ENCODE data around the gene PTGIR. TPM values are rescaled to one million over a fixed set of nuclear protein-coding genes. Genes with fewer than 3 reads are reported as not detected.
"Not testable (repeated sequence)": the region's sequence is repeated elsewhere in the genome, so short reads cannot be mapped to it uniquely, and the experiment has no call there.

The PTGIR gene
- total RNA-seq, 1 experiment from 2014 or later = 0.14 TPM

DNA sequence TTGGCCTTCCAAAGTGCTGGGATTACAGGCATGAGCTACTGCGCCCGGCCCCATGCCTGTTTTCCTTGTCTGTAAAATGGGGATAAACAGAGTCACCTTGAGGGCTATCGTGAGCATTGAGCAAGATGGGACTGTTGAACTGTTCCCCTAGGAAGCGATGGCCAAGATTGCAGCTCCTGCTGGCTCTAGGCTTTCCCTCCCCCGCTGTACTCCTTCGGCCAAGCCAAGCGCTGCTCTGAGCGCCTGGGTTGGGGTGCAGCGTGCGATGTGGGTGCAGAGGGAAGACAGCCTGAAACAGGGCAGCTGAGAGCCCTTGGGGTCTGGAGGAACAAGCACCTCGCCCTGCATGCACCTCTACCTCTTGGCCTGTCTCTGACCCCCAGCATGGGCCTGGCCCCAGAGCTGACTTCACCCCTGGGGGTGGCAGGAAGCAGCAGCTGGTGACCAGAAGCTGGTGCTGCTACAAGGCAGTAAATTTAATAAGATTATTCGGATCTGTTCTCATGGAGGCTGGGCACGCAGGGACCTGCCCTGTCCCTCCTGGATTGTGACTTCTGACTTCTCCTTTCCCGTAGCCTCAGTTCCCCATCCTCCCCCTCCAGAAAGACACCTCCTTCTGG is 5.8 kb upstream of the PTGIR start:
- DNase-seq = no peak
- peaks cover 27% of the 10 kb centered on the region for H3K27me3 ChIP-seq (ENCODE audit: control insufficient read depth, insufficient read depth, low read length)
- H3K36me3 ChIP-seq (replicated peaks; ENCODE audit: control insufficient read depth, insufficient read depth, low read length) = no peaks in the 10 kb centered on the region
- H3K4me3 ChIP-seq (ENCODE audit: insufficient read depth, low read depth, low read length) = no peak overlapping the region

GRCh38 chr19:46629546-46630025 is 4.7 kb upstream of the PTGIR start:
- peaks cover 19% of the 10 kb centered on the region for H3K27me3 ChIP-seq (ENCODE audit: control insufficient read depth, insufficient read depth, low read length)
- H3K36me3 ChIP-seq (replicated peaks; ENCODE audit: control insufficient read depth, insufficient read depth, low read length) = no peaks in the 10 kb centered on the region
- H3K4me3 ChIP-seq (ENCODE audit: insufficient read depth, low read depth, low read length) = no peak overlapping the region
- no peak for DNase-seq

DNA sequence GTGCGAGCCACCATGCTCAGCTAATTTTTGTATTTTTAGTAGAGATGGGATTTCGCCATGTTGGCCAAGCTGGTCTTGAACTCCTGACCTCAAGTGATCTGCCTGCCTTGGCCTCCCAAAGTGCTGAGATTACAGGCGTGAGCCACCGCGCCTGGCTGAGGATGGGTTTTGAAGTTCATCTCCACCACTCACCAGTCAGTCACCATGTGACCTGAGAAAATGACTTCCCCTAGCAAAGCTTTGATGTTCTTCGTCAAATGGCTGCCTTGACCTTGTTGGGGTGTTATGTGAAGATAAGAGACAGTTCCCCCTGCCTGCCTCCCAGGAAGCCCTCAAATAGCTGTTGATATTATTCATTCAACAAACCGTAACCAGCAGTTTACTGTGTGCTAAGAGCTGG is 4.1 kb upstream of the PTGIR start:
- DNase-seq; H3K4me3 ChIP-seq (ENCODE audit: insufficient read depth, low read depth, low read length); H3K36me3 ChIP-seq (replicated peaks; ENCODE audit: control insufficient read depth, insufficient read depth, low read length): not testable (repeated sequence)
- peaks cover 16% of the 10 kb centered on the region for H3K27me3 ChIP-seq (ENCODE audit: control insufficient read depth, insufficient read depth, low read length)

DNA sequence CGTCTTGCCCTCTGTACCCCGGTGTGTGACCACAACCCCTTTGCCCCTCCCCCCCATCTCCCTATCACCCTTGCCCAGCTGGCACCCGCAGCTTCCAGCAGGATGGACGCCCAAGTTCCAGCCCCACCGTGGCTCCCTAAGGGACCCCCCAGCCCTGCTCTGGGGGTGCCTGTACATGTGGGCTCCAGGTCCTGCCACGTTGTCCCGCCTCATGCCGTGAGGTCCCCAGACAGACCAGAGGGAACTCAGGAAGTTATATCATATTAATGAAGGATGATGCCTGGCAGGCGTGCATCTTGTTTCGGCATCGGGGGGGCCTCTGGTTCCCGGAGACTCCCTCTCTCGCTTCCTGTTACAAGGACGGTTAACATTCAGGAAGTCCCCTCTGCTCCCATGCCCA is 1.6 kb upstream of the PTGIR start:
- DNase-seq = no peak
- Histone ChIP-seq H3K36me3 (replicated peaks; ENCODE audit: control insufficient read depth, insufficient read depth, low read length) (no peaks in the 10 kb centered on the region), H3K27me3 (ENCODE audit: control insufficient read depth, insufficient read depth, low read length) (peaks cover under 1% of the 10 kb centered on the region; the same call in 1 of the 2 replicates), H3K4me3 (ENCODE audit: insufficient read depth, low read depth, low read length) (no peak overlapping the region)

GRCh38 chr19:46625731-46626130 is 842 bp upstream of the PTGIR start:
- DNase-seq = no peak
- no peak overlapping the region for H3K4me3 ChIP-seq (ENCODE audit: insufficient read depth, low read depth, low read length)
- H3K36me3 ChIP-seq (replicated peaks; ENCODE audit: control insufficient read depth, insufficient read depth, low read length) = no peaks in the 10 kb centered on the region
- H3K27me3 ChIP-seq (ENCODE audit: control insufficient read depth, insufficient read depth, low read length) = no peaks in the 10 kb centered on the region; the same call in 1 of the 2 replicates

DNA sequence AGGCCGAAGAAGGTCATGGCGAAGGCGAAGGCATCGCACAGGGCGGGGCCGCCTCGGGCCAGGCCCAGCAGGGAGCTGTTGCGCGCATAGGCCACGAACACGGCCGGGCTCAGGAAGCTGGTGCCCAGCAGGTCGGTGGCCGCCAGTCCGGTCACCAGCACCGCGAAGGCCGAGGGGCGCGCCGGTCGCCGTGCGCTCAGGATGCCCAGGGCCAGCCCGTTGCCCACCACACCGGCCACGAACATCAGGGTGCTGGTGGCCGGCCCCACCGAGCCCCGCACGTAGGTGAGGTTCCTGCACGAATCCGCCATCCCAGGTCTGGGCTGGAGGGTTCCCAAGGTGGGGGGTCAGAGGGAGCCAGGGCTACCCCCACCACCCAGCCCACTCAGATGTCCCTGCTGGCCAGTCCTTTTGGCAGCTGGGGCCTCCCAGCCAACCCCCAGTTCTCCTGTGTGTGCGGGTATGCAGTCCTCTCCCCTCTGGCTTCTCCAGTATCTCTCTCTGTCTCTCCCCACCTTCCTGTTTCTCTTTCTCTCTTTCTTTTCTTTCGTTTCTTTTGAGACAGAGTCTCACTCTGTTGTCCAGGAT is 880 bp downstream of the PTGIR start:
- no peaks in the 10 kb centered on the region for H3K36me3 ChIP-seq (replicated peaks; ENCODE audit: control insufficient read depth, insufficient read depth, low read length)
- no peak for DNase-seq
- H3K27me3 ChIP-seq (ENCODE audit: control insufficient read depth, insufficient read depth, low read length) = no peaks in the 10 kb centered on the region
- H3K4me3 ChIP-seq (ENCODE audit: insufficient read depth, low read depth, low read length) = no peak overlapping the region

DNA sequence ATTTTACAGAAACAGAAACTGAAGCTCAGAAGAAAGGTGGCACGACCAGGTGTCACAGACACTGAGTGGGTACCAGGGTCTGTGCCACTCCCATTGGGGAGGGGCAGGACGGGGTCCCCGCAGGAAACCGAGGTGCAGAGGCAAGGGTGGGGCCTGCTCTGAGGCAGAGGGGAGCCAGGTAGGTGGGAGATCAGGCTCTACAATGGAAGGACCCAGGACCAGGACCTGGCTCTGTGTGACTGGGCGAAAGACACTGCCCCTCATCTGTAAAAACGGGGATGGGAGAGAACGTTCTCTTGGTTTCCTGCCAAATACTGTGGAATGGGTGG is 2.8 kb downstream of the PTGIR start:
- no peak overlapping the region for H3K4me3 ChIP-seq (ENCODE audit: insufficient read depth, low read depth, low read length)
- H3K36me3 ChIP-seq (replicated peaks; ENCODE audit: control insufficient read depth, insufficient read depth, low read length) = no peaks in the 10 kb centered on the region
- DNase-seq = no peak
- no peaks in the 10 kb centered on the region for H3K27me3 ChIP-seq (ENCODE audit: control insufficient read depth, insufficient read depth, low read length)

DNA sequence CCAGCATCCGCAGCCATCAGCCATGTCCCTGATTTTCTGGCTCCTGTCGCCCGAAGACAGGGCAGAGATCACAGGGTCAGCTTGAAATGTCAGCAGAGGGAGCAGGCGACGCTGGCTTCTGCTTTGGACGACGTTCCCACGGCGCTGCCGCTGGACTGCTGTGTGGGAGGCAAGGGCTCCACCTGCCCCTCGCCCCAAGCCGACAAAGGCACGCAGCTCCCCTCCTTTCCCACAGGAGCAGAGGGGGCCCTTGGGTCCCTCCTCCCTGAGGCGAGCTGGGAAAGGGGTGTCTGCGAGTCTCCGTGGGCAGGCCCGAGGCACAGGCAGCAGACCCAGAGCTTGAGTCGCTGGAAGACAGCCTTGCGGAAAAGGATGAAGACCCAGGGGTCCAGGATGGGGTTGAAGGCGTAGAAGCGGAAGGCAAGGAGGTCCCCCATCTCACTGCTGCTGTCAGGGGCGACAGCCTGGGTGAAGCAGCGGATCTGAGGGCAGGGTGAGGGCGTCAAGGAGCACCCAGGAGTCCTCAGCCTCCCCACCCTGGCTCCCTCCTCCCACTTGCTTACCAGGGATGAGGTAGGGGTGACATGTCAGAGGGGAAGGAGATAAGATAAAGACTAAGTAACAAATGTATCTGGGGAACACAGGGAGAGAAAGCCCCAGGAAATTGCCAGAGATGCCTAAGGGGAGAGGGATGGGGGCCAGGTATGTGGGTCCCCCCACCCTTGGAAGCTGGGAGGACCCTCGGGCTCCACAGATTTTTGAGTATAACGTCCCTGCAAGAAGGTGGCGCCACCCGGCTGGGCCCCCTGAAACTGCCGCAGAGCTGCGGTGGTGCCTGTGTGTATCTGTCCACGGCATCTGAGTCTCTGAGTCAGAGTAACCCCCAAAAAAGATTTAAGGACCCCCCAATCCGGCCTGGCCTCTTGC is 3.4 kb downstream of the PTGIR start:
- no peak overlapping the region for H3K4me3 ChIP-seq (ENCODE audit: insufficient read depth, low read depth, low read length)
- DNase-seq = peak; percentile 77
- no peaks in the 10 kb centered on the region for H3K36me3 ChIP-seq (replicated peaks; ENCODE audit: control insufficient read depth, insufficient read depth, low read length)
- no peaks in the 10 kb centered on the region for H3K27me3 ChIP-seq (ENCODE audit: control insufficient read depth, insufficient read depth, low read length)

DNA sequence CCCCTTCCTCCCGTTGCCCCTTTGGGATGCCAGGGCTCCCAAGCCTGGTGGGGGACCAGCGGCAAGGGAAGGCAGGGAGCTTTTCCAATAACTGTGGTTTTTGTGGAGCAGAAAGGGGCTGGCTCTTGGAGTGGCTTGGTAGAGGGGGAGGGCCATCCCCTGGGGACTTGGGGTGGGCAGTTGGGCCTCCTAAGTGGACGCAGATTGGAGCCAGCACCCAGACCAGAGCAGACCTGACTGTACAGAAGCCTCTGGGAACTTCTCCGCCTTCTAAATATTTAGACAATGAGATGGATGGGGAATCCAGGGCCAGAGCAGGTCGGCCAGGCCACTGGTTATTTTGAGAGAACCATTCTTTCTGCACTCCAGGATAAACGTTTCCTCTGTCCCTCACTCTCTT is 4.2 kb downstream of the PTGIR start:
- H3K36me3 ChIP-seq (replicated peaks; ENCODE audit: control insufficient read depth, insufficient read depth, low read length) = no peaks in the 10 kb centered on the region
- no peak for DNase-seq
- H3K27me3 ChIP-seq (ENCODE audit: control insufficient read depth, insufficient read depth, low read length) = no peaks in the 10 kb centered on the region
- no peak overlapping the region for H3K4me3 ChIP-seq (ENCODE audit: insufficient read depth, low read depth, low read length)

DNA sequence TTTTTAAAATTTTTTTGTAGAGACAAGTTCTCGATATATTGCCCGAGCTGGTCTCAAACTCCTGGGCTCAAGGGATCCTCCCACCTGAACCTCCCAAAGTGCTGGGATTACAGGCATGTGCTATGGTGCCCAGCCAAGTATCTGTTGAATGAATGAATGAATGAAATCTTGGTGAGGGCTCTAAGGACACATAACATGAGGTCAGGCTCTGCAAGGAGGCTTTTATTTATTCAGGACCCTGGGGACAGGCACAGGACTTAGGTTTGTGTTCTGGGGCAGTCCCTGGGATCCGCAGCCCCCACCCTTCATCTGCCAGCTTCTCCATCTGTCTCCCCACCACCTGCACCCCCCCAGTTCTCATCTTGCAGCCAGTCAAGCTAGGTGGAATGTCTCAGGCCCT is 4.6 kb downstream of the PTGIR start:
- Histone ChIP-seq H3K4me3 (ENCODE audit: insufficient read depth, low read depth, low read length) (no peak overlapping the region), H3K27me3 (ENCODE audit: control insufficient read depth, insufficient read depth, low read length) (no peaks in the 10 kb centered on the region), H3K36me3 (replicated peaks; ENCODE audit: control insufficient read depth, insufficient read depth, low read length) (no peaks in the 10 kb centered on the region)
- DNase-seq = no peak

DNA sequence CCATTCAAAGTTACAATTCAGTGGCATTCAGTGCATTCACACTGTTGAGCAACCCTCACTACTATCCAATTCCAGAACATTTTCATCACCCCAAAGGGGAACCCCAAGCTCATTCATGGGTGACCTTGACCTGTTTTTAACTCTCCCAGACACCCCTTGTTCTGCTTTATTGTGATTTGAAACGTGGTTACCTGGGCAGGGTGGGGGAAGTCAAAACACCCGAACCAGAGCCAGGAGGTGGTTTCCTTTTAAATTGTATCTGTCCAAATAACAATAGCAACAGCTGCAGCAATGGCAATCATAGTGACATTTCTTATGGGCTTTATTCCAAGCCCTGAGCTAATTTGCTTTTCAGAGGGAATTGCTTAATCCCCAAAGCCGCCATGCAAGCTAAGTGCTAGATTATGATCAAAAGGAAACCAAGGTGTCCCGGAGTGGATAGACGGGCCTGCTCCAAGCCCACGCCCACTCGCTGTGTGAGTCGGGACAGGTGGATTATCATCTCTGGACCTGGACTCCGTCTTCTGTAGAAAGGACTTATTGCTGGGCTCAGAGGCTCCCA is 6.1 kb downstream of the PTGIR start:
- no peaks in the 10 kb centered on the region for H3K27me3 ChIP-seq (ENCODE audit: control insufficient read depth, insufficient read depth, low read length)
- H3K36me3 ChIP-seq (replicated peaks; ENCODE audit: control insufficient read depth, insufficient read depth, low read length) = no peaks in the 10 kb centered on the region
- H3K4me3 ChIP-seq (ENCODE audit: insufficient read depth, low read depth, low read length) = no peak overlapping the region
- no peak for DNase-seq

- no peak for DNase-seq
- H3K4me3 ChIP-seq (ENCODE audit: insufficient read depth, low read depth, low read length) = no peak overlapping the region
- no peaks in the 10 kb centered on the region for H3K36me3 ChIP-seq (replicated peaks; ENCODE audit: control insufficient read depth, insufficient read depth, low read length)
- no peaks in the 10 kb centered on the region for H3K27me3 ChIP-seq (ENCODE audit: control insufficient read depth, insufficient read depth, low read length)
Observed at GRCh38 chr19:46617601-46618000, 7.3 kb downstream of the PTGIR start.

- peak; percentile 94 for DNase-seq
- Histone ChIP-seq H3K4me3 (ENCODE audit: insufficient read depth, low read depth, low read length) (no peak overlapping the region), H3K27me3 (ENCODE audit: control insufficient read depth, insufficient read depth, low read length) (no peaks in the 10 kb centered on the region), H3K36me3 (replicated peaks; ENCODE audit: control insufficient read depth, insufficient read depth, low read length) (no peaks in the 10 kb centered on the region)
Observed at GRCh38 chr19:46616631-46617322, 8.1 kb downstream of the PTGIR start.

DNA sequence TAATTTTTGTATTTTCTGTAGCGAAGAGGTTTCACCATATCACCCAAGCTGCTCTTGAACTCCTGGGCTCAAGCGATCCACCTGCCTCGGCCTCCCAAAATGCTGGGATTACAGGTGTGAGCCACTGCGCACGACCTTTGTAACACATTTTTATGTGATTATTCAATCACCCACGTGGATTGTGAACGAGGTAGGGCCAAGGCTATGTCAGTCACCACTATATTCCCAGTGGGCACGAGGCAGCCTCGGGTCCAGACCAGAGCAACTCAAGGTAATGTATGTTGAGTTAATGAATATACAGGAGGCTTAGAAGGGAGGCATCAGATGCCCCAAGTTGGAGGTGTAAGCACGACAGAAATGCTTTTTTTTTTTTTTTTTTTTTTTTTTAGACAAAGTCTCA is 8.9 kb downstream of the PTGIR start:
- Histone ChIP-seq H3K4me3 (ENCODE audit: insufficient read depth, low read depth, low read length) (no peak overlapping the region), H3K27me3 (ENCODE audit: control insufficient read depth, insufficient read depth, low read length) (no peaks in the 10 kb centered on the region), H3K36me3 (replicated peaks; ENCODE audit: control insufficient read depth, insufficient read depth, low read length) (no peaks in the 10 kb centered on the region)
- no peak for DNase-seq

Measured in H7 (cell line).